HG03175 (cell line): ENCODE results near the gene TPPP3.

Source experiments
- ATAC-seq: cut with Tn5 transposase; IDR thresholded peaks from one replicate; pipeline ENCODE4 v1.9.1; 2021; ENCODE audit warnings: mild to moderate bottlenecking, moderate library complexity; ENCODE audit not compliant: unreplicated experiment

TPPP3 gene

GRCh38 chr16:67393111-67393787 lies at the start of gene TPPP3:
TPPP3 (minus strand) TSS chr16:67393498; CDS start chr16:67391111, 2,387 bp downstream.
- no peak for ATAC-seq

GRCh38 chr16:67442581-67443255 lies 49.4 kb upstream of the TPPP3 start:
- ATAC-seq: no peak

GRCh38 chr16:67441907-67442306 lies 48.6 kb upstream of the TPPP3 start:
- no peak for ATAC-seq

DNA sequence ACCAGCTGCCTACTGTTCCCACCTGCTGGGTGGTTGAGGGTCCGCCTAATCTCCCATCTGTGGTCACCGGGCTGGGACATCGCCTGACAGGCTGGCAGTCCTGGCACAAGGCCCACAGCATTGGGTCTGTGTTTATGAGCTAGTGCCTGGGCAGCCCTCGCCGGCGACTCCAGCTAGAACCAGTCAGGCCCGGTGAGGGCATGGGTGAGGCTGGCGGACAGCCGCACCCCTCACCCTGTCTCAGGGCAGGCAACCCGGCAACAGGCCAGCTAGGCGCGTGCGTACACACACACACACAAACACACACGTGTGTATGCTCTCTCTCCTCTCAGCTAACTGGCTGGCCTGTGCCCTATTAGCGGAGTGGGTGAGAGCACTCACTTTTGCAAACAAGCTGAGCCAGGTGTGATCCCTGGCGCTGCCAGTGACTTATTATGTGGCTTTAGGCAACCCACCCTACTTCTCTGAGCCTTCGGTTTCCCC lies 48.0 kb upstream of the TPPP3 start:
- ATAC-seq: no peak

GRCh38 chr16:67438824-67439393 lies 45.6 kb upstream of the TPPP3 start:
- ATAC-seq: no peak

GRCh38 chr16:67438098-67438791 lies 44.9 kb upstream of the TPPP3 start:
- no peak for ATAC-seq

- ATAC-seq: no peak
These were observed 44.2 kb upstream of the TPPP3 start for GRCh38 chr16:67437513-67437912.

DNA sequence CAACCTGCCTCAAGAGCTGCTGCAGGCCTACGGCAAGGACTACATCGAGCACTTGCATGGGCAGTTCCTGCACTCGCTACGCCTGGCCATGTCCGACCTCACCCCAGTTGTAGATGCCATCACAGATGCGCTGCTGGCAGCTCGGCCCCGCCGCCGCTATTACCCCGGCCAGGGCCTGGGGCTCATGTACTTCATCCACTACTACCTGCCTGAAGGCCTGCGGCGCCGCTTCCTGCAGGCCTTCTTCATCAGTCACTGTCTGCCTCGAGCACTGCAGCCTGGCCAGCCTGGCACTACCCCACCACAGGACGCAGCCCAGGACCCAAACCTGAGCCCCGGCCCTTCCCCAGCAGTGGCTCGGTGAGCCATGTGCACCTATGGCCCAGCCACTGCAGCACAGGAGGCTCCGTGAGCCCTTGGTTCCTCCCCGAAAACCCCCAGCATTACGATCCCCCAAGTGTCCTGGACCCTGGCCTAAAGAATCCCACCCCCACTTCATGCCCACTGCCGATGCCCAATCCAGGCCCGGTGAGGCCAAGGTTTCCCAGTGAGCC lies 43.4 kb upstream of the TPPP3 start:
- ATAC-seq: no peak

DNA sequence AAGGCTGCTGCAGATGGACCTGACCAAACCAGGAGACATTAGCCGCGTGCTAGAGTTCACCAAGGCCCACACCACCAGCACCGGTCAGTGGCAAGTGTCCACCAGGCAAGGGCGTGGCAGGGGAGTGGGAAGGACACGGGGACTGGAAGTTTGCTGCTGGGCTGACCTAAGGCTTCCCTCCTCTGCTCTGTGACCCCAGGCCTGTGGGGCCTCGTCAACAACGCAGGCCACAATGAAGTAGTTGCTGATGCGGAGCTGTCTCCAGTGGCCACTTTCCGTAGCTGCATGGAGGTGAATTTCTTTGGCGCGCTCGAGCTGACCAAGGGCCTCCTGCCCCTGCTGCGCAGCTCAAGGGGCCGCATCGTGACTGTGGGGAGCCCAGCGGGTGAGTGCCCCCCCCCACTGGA lies 42.5 kb upstream of the TPPP3 start:
- ATAC-seq: no peak

- ATAC-seq: no peak
These were observed 39.9 kb upstream of the TPPP3 start for GRCh38 chr16:67433131-67433719.

DNA sequence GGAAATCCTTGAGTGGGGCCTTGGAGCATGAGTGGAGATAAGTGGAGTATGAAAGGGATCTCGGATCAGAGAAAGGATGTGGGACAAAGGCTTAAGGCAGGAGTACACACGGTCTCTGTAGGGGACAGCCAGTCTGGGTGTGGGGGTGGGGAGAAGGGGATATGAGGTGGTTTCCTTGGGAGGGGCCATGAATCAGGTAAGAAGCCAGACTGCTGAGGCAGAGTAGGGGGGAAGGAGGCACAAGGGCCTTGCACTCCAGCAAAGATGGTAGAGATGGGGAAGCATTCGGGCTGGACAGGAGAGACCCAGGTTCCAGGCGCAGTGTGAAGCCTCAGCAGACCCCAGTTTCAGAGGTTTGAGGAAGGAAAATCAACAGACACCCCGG lies 39.2 kb upstream of the TPPP3 start:
- ATAC-seq: no peak

- ATAC-seq: no peak
These were observed 38.6 kb upstream of the TPPP3 start for GRCh38 chr16:67431775-67432505.

DNA sequence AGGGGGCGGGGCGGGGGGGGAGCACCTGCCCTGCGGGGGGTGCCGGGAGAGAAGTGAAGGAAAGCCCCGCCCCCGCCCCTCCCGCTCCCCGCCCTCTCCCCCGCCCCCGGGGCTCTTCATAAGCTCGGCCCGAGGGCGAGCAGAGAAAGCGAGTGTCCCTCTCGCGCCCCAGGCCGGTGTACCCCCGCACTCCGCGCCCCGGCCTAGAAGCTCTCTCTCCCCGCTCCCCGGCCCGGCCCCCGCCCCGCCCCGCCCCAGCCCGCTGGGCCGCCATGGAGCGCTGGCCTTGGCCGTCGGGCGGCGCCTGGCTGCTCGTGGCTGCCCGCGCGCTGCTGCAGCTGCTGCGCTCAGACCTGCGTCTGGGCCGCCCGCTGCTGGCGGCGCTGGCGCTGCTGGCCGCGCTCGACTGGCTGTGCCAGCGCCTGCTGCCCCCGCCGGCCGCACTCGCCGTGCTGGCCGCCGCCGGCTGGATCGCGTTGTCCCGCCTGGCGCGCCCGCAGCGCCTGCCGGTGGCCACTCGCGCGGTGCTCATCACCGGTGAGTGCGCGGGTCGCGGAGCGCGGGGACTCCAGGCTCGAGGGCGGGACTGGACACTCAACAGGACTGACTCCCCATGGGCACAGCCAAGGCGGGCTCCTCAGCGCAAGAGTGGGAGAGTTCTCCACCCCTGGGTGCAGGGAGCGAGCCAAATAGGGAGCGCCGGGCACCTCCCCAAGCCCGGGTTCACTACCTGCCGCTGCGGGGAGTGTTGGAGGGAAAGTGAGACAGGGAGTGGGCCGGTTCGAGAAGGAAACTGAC lies 37.9 kb upstream of the TPPP3 start, which contains the start of gene HSD11B2:
TSS of gene HSD11B2 (plus strand) at position 145 of the 798 bp plus-strand sequence. CDS start at position 273, 128 bp downstream.
- no peak for ATAC-seq

- no peak for ATAC-seq
These were observed 37.2 kb upstream of the TPPP3 start for GRCh38 chr16:67430504-67430976.

GRCh38 chr16:67429799-67430503 lies 36.7 kb upstream of the TPPP3 start:
- ATAC-seq: no peak

GRCh38 chr16:67429053-67429798 lies 35.9 kb upstream of the TPPP3 start:
- ATAC-seq: no peak

DNA sequence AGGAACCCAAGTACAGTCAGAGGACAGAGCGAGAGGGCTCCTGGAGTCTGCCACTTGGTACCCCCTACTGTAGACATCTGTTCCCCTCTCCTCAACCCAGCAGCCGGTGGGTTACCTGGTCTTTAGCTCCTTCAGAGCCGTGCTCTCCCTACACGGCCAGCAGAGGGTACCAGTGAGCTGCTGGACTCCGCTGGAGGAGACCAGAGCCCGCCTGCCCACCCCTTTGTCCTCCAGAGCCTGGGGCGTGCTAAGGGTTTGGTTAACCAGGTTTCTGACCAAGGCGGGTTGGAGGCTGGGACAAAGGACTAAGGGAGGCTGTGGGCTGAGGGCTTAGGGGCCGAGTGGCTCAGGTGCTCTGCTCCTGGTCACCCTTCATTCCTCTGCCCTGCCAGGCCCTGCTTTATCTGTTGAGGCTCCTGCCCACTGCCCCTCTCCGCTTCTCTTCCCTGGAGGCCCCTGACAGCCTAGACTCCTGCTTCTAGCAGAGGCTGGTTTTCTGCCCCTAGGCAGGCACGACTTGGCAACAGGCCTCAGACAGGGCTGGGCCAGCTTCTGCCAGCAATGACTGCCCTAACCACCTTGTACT lies 34.9 kb upstream of the TPPP3 start:
- peak; percentile 47 for ATAC-seq
